Measurements from ENCODE around the gene COMMD1.
"Not testable (repeated sequence)": the region's sequence is repeated elsewhere in the genome, so short reads cannot be mapped to it uniquely, and the experiment has no call there.

- TF ChIP-seq CTCF (conservative IDR thresholded peaks at IDR 0.05 in 1 of 2, IDR thresholded peaks at IDR 0.05 in 1 of 2; ENCODE audit: low read depth in 1 of 2, low read length in 2 of 2); EZH2 (IDR thresholded peaks at IDR 0.05; ENCODE audit: low read length, missing control alignments): not testable (repeated sequence)
These were observed 9.3 kb downstream of the COMMD1 start for GRCh38 chr2:61914794-61915193.
